Caki2 (cell line): ENCODE measurements around the gene BCAS3. TPM values are rescaled to one million over a fixed set of nuclear protein-coding genes. Genes with fewer than 3 reads are reported as not detected.
"Not testable (repeated sequence)": the region's sequence is repeated elsewhere in the genome, so short reads cannot be mapped to it uniquely, and the experiment has no call there.

Experiments used
- DNase-seq: peaks from one replicate; pipeline ENCODE4 v3.0.0-alpha.2; 2015; ENCODE audit warnings: low read depth
- in situ Hi-C: cut with HindIII; loops from 2 replicates; pipeline ENCODE4 v1.10.0; 2016; ENCODE audit warnings: low sequenced_read_pairs, low pct_unique_long_range_greater_than_20kb, mixed read lengths
- total RNA-seq: library from RNA; depleted of rRNA; stranded (reverse); fragments of >200 nt; shearing (Covaris generic); gene quantifications from 2 replicates; pipeline ENCODE4 v1.2.3, GENCODE V29; 2014; ENCODE audit warnings: low replicate concordance

Gene BCAS3
- total RNA-seq, 1 experiment from 2014 or later: 10.3 TPM

DNA sequence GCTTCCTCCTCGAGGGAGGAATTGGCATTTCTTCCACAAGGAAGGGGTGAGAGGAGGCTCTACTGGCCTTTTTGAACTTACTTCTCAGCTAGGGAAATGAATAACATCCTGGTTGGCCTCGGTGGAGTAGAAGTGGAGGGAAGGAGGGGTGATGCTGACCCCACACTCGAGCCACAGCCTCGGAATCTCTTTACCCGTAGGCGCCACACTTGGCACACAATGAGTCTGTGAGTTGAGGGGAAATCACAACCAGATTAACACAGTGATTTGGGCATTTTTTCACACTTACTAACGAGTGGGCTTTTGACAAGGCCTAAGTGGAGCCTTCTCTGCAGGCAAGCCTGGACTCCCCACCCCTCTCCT, 674.7 kb downstream of the BCAS3 start:
- in situ Hi-C loops: no loop called here
- DNase-seq: no peak

GRCh38 chr17:61352781-61353491, 675.3 kb downstream of the BCAS3 start:
- in situ Hi-C loops: no loop called here

GRCh38 chr17:61353615-61354014, 676.0 kb downstream of the BCAS3 start:
- no peak for DNase-seq

More at GRCh38 chr17:61352781-61353491, 675.3 kb downstream of the BCAS3 start:
- no peak for DNase-seq

DNA sequence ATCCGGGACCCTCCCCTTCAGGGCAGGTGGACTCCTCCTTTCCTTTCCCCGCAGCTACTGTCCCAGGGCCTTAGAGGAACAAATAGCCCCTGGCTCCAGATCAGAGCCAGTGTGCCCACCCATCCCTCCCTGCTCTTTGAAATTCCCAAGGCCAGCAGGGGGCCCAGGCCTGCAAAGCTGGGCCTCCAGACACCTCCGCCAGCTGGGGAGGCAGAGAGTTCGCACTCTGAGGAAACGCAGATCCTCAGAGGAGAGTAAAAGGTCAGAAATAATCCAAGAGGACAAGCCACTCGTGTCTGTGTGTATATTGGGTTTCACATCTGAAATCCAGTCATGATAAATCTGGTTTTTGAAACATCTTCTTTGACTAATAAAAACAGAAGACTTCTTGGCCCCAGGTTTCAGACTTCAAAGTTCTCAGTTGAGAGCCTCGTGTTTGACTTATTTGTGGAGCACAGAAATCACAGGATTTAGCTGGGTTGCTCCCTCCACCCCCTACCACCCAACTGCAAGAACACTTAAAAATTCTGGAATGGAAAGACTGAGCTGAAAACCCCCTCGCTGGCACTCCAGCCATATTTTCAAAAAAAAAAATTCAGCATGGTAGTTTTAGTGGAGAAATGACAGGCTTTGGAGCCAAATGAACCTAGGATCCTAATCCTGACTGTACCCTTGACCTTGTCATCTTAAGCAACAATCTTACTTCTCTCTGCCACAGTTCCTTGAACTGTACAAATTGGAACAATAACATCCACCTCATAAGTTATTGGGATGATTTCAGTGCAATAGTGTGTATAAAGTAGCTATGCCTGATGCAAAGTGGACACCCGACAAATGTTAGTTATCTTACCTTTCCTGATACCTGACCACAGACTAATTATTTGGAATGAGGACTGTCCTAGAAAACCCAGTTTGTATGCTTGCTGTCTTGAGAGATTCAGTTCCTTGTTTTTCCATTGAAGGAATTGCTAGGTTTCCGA, 677.5 kb downstream of the BCAS3 start:
- DNase-seq: no peak
- in situ Hi-C loops: no loop called here

More at GRCh38 chr17:61353615-61354014, 676.0 kb downstream of the BCAS3 start:
- in situ Hi-C loops: no loop called here

GRCh38 chr17:61357061-61357460, 679.4 kb downstream of the BCAS3 start:
- DNase-seq, in situ Hi-C loops: not testable (repeated sequence)

DNA sequence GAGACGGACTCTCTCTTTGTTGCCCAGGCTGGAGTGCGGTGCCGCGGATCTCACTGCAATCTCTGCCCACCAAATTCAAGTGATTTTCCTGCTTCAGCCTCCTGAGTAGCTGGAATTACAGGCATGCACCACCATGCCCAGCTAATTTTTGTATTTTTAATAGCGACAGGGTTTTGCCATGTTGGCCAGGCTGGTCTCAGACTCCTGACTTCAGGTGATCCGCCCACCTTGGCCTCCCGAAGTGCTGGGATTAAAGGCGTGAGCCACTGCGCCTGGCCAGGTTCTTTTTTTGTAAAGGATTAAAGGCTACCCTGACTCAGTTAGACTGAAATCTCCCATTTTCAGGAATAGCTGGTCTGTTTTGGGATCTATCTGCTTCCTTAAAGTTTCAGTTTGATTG, 681.9 kb downstream of the BCAS3 start:
- in situ Hi-C loops, DNase-seq: not testable (repeated sequence)

DNA sequence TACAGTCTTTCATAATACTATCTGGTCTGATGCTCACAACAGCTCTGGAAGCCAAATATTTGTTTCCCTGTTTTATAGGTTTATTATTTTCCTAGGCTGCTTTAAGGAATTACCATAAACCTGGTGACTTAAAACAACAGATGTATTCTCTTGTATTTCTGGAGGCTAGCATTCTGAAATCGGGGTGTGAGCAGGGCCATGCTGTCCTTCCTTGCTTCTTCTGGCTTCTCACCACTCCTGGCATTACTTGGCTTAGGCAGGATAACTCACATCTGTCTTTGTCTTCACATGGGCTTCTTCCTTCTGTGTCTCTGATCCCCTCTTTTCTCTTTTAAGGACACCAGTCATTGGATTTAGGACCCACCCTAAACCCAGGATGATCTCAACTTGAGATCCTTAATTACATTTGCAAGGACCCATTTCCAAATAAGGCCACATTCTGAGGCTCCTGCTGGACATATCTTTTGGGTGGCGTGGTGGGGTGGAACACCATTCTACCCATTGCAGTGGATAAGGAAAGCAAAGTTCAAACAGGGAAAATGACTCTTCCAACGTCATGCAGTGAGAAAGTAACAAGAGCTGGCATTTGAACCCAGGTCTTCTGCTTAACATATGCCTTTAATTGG, 682.8 kb downstream of the BCAS3 start:
- DNase-seq: no peak
- in situ Hi-C loops: no loop called here

DNA sequence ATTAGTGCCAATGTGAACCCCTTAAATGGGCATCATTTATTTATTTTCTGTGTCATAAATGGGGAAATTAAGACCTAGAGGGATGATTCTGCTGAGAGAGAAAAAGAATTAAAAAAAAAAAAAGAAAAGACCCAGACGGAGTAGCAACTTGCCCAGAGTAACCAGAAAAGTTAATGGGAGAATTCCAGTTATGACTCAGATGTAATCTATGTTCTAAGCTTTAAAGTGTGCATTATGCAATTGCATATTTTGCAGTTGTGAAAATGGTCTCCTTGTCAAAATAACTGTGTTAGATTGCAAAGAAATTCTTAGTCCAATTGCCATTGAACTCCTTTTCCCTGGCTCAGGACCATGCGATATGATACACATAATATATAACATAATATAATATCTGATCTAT, 683.4 kb downstream of the BCAS3 start:
- in situ Hi-C loops: no loop called here
- DNase-seq: no peak

GRCh38 chr17:61362396-61362795, 684.7 kb downstream of the BCAS3 start:
- in situ Hi-C loops: no loop called here
- no peak for DNase-seq

- DNase-seq: no peak
- in situ Hi-C loops: no loop called here
Observed at GRCh38 chr17:61362852-61363600, 685.4 kb downstream of the BCAS3 start.

GRCh38 chr17:61363601-61364462, 686.2 kb downstream of the BCAS3 start:
- in situ Hi-C loops: no loop called here
- DNase-seq: no peak

- in situ Hi-C loops: no loop called here
- DNase-seq: no peak
Observed at GRCh38 chr17:61364463-61364846, 686.8 kb downstream of the BCAS3 start.

DNA sequence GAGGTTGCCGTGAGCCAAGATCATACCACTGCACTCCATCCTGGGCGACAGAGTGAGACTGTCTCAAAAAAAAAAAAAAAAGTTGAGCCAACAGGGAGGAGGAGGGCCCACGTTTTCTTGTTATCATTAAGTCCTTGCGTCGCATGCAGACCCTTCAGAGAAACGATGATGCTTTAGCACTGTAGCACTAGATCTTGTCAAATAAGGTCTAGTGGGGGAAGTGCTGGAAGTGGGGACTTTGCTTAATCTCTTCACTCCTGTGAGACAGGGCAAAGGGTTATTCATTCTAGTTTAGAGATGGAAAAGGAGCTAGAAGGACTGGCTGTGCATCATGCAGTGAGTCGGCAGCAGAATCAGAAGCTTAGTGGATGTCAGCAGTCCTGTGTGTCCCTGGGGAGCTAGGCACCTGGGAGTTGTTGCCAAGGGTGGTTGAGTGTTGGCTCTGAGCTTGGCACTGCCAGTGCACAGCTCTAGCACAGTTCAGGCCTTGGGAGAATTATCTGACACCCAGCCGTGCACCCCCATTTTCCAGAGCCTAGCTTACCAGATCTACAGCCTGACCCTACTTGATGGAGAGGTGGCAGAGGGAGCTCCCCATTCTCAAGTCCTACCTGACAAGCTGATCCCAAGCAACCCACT, 688.5 kb downstream of the BCAS3 start:
- no peak for DNase-seq
- in situ Hi-C loops: no loop called here

DNA sequence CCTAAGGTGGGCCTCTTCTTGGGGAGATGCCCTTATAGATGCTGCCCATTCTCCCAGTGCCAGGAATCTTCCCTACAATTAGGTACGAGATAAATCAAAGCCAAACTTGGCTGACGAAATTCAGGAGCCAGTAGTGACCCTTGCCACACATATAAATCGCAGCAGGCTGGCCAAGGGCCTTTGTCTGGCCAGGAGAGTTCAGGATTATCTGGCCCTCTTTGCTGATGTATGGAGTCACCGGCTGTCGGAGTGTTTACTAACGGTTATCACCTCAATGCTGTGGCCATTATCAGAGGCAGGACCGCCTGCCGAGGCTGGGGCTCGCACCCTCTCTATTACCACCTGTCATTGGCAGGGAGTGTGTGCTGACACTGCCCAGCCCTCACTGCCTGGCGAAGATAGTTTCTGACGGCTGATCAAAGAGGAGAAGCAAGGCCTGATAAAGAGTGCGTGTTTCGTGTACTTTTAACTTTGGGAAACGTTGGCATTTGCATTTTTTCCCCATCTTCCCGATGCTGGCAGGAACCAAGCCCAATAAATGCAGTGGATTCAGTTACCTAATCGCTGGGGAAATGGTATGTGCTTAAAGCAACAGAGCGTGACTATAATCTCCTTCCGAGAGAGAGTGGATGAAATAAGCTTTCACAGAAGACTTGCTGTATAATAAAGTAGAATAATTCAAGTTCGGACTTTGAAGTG, 689.2 kb downstream of the BCAS3 start:
- in situ Hi-C loops: no loop called here
- no peak for DNase-seq

GRCh38 chr17:61368049-61368831, 690.6 kb downstream of the BCAS3 start:
- in situ Hi-C loops: no loop called here
- DNase-seq: no peak
